Activated B cell treated with CpG ODN at 0.5 μM for 24 hours (primary cell): Measurements from ENCODE around the gene MYOM3. TPM values are rescaled to one million over a fixed set of nuclear protein-coding genes. Genes with fewer than 3 reads are reported as not detected.

Experiments
- ATAC-seq: fragments of 200-7000 bp; cut with Tn5 transposase; one replicate; pipeline ENCODE4 v1.10.0; 2021; ENCODE audit warnings: low read depth, mild to moderate bottlenecking, moderate library complexity
- CTCF ChIA-PET: fragments of 350-600 bp; sonication (Branson Sonifier 250); formaldehyde crosslinking; loops from one replicate; lab custom pipeline; 2021; ENCODE audit warnings: antibody characterized with exemption; lab: Charles Lee
- POLR2A ChIA-PET: fragments of 350-600 bp; sonication (Branson Sonifier 250); formaldehyde crosslinking; loops from one replicate; lab custom pipeline; 2021; ENCODE audit warnings: antibody characterized with exemption; lab: Charles Lee
- DNase-seq: peaks from one replicate; pipeline ENCODE4 v3.0.0; 2022
- H3K27ac Mint-ChIP-seq: one replicate; pipeline ENCODE4 v1.8.0; 2020; ENCODE audit warnings: mixed read lengths
- H3K27me3 Mint-ChIP-seq: one replicate; pipeline ENCODE4 v1.8.0; 2021; ENCODE audit warnings: mixed read lengths
- H3K36me3 Mint-ChIP-seq: one replicate; pipeline ENCODE4 v1.8.0; 2021; ENCODE audit warnings: low read depth, mixed read lengths
- H3K4me1 Mint-ChIP-seq: one replicate; pipeline ENCODE4 v1.8.0; 2021; ENCODE audit warnings: mixed read lengths
- H3K4me3 Mint-ChIP-seq: one replicate; pipeline ENCODE4 v1.8.0; 2020; ENCODE audit warnings: mild to moderate bottlenecking, mixed read lengths
- H3K9me3 Mint-ChIP-seq: one replicate; pipeline ENCODE4 v1.8.0; 2020; ENCODE audit warnings: mixed read lengths
- CTCF ChIP-seq: fragments of 200-600 bp; IDR thresholded peaks from one replicate; pipeline ENCODE4 v1.8.0; 2022; ENCODE audit warnings: antibody characterized with exemption, mild to moderate bottlenecking
- intact Hi-C: fragments of 100-400 bp; cut with micrococcal nuclease; formaldehyde crosslinking; loops from one replicate; pipeline ENCODE4 v1.15.1; 2024
- total RNA-seq: library from RNA; stranded (reverse); gene quantifications from 2 replicates; pipeline ENCODE4 v1.2.3, GENCODE V29; 2022

Gene MYOM3
- total RNA-seq, 1 donor from 2014 or later, result not detected

- ATAC-seq (no peak), DNase-seq (no peak)
- Mint-ChIP-seq H3K27me3 (no peaks in the 10 kb centered on the region), H3K9me3 (no peaks in the 10 kb centered on the region), H3K36me3 (no peaks in the 10 kb centered on the region), H3K27ac (no peak overlapping the region), H3K4me3 (no peak overlapping the region), H3K4me1 (no peaks in the 10 kb centered on the region)
- ChIA-PET POLR2A (no interaction called here), CTCF (no interaction called here)
- no peak for TF ChIP-seq CTCF
- intact Hi-C loops, result no loop called here
Measured at GRCh38 chr1:24089027-24089742, 22.8 kb downstream of the MYOM3 start.

GRCh38 chr1:24086466-24086865, 25.5 kb downstream of the MYOM3 start:
- POLR2A ChIA-PET, result no interaction called here
- CTCF ChIA-PET, result no interaction called here
- H3K27me3 Mint-ChIP-seq, result no peaks in the 10 kb centered on the region
- intact Hi-C loops, result no loop called here
- no peaks in the 10 kb centered on the region for H3K36me3 Mint-ChIP-seq
- H3K4me1 Mint-ChIP-seq, result no peaks in the 10 kb centered on the region
- TF ChIP-seq CTCF, result no peak
- H3K4me3 Mint-ChIP-seq, result no peak overlapping the region
- no peak for ATAC-seq
- DNase-seq, result no peak
- no peaks in the 10 kb centered on the region for H3K9me3 Mint-ChIP-seq
- H3K27ac Mint-ChIP-seq, result no peak overlapping the region

- no peak overlapping the region for H3K4me3 Mint-ChIP-seq
- POLR2A ChIA-PET, result no interaction called here
- TF ChIP-seq CTCF, result no peak
Measured at GRCh38 chr1:24085546-24085945, 26.4 kb downstream of the MYOM3 start.

GRCh38 chr1:24085007-24085406, 26.9 kb downstream of the MYOM3 start:
- POLR2A ChIA-PET, result no interaction called here
- no peaks in the 10 kb centered on the region for H3K4me1 Mint-ChIP-seq

More at GRCh38 chr1:24085546-24085945, 26.4 kb downstream of the MYOM3 start:
- no peak overlapping the region for H3K27ac Mint-ChIP-seq
- H3K27me3 Mint-ChIP-seq, result peaks cover 3% of the 10 kb centered on the region
- DNase-seq (no peak), ATAC-seq (no peak)
- H3K4me1 Mint-ChIP-seq, result no peaks in the 10 kb centered on the region
- intact Hi-C loops, result no loop called here
- CTCF ChIA-PET, result no interaction called here
- no peaks in the 10 kb centered on the region for H3K9me3 Mint-ChIP-seq
- H3K36me3 Mint-ChIP-seq, result no peaks in the 10 kb centered on the region

GRCh38 chr1:24084050-24084449, 27.9 kb downstream of the MYOM3 start:
- intact Hi-C loops, result no loop called here
- ATAC-seq (no peak), DNase-seq (no peak)
- Mint-ChIP-seq H3K27ac (no peak overlapping the region), H3K27me3 (peaks cover 3% of the 10 kb centered on the region), H3K4me3 (no peak overlapping the region), H3K9me3 (no peaks in the 10 kb centered on the region), H3K4me1 (no peaks in the 10 kb centered on the region), H3K36me3 (no peaks in the 10 kb centered on the region)
- ChIA-PET CTCF (no interaction called here), POLR2A (no interaction called here)
- no peak for TF ChIP-seq CTCF

More at GRCh38 chr1:24085007-24085406, 26.9 kb downstream of the MYOM3 start:
- TF ChIP-seq CTCF, result no peak
- Mint-ChIP-seq H3K27ac (no peak overlapping the region), H3K4me3 (no peak overlapping the region), H3K36me3 (no peaks in the 10 kb centered on the region), H3K27me3 (peaks cover 3% of the 10 kb centered on the region), H3K9me3 (no peaks in the 10 kb centered on the region)
- intact Hi-C loops, result no loop called here
- ATAC-seq (no peak), DNase-seq (no peak)
- CTCF ChIA-PET, result no interaction called here
